Duodenal mucosa (tissue), 2 donors: ENCODE data around the gene LAMTOR3.
"Not testable (repeated sequence)": the region's sequence is repeated elsewhere in the genome, so short reads cannot be mapped to it uniquely, and the experiment has no call there.

ENCODE experiments used
- H3K27ac ChIP-seq: one replicate; pipeline ENCODE4 v1.7.0; 2013; ENCODE audit warnings: low read depth, low read length
- H3K27me3 ChIP-seq, 2 donors: one replicate each; pipeline ENCODE4 v1.7.0; 2013; ENCODE audit warnings: low read length in 2 of 2, control low read depth in 1 of 2; ENCODE audit not compliant: insufficient read depth in 2 of 2, control insufficient read depth in 1 of 2
- H3K36me3 ChIP-seq, 2 donors: one replicate each; pipeline ENCODE4 v1.7.0; 2013; ENCODE audit warnings: low read length in 2 of 2, control low read depth in 1 of 2; ENCODE audit not compliant: insufficient read depth in 2 of 2, control insufficient read depth in 1 of 2
- H3K4me1 ChIP-seq, 2 donors: one replicate each; pipeline ENCODE4 v1.7.0; 2013; ENCODE audit warnings: low read length in 2 of 2, control low read depth in 1 of 2; ENCODE audit not compliant: insufficient read depth in 2 of 2, control insufficient read depth in 1 of 2
- H3K4me3 ChIP-seq, 2 donors: one replicate each; pipeline ENCODE4 v1.7.0; 2013; ENCODE audit warnings: low read length in 2 of 2, low read depth in 1 of 2
- H3K9ac ChIP-seq, 2 donors: one replicate each; pipeline ENCODE4 v1.7.0; 2013; ENCODE audit warnings: low read length in 2 of 2, low read depth in 1 of 2
- H3K9me3 ChIP-seq, 2 donors: one replicate each; pipeline ENCODE4 v1.7.0; 2013; ENCODE audit warnings: low read length in 2 of 2, control low read depth in 1 of 2; ENCODE audit not compliant: control insufficient read depth in 1 of 2

LAMTOR3 gene

GRCh38 chr4:99838927-99839326 is 55.3 kb downstream of the LAMTOR3 start:
- H3K27me3 ChIP-seq: no peaks in the 10 kb centered on the region
- no peaks in the 10 kb centered on the region for H3K36me3 ChIP-seq
- H3K4me1 ChIP-seq: no peaks in the 10 kb centered on the region
- H3K27ac ChIP-seq: no peak overlapping the region
- H3K9ac ChIP-seq: no peak overlapping the region
- no peaks in the 10 kb centered on the region for H3K9me3 ChIP-seq
- no peak overlapping the region for H3K4me3 ChIP-seq

GRCh38 chr4:99835942-99836341 is 58.3 kb downstream of the LAMTOR3 start:
- no peaks in the 10 kb centered on the region for H3K36me3 ChIP-seq
- H3K4me3 ChIP-seq: no peak overlapping the region
- no peaks in the 10 kb centered on the region for H3K27me3 ChIP-seq
- no peak overlapping the region for H3K9ac ChIP-seq
- no peaks in the 10 kb centered on the region for H3K9me3 ChIP-seq
- H3K27ac ChIP-seq: no peak overlapping the region
- H3K4me1 ChIP-seq: no peaks in the 10 kb centered on the region

GRCh38 chr4:99834569-99834968 is 59.7 kb downstream of the LAMTOR3 start:
- Histone ChIP-seq H3K4me1 (no peaks in the 10 kb centered on the region), H3K9ac (no peak overlapping the region), H3K27ac (no peak overlapping the region), H3K4me3 (no peak overlapping the region), H3K9me3 (no peaks in the 10 kb centered on the region), H3K36me3 (no peaks in the 10 kb centered on the region), H3K27me3 (no peaks in the 10 kb centered on the region)

GRCh38 chr4:99833756-99834155 is 60.5 kb downstream of the LAMTOR3 start:
- Histone ChIP-seq H3K9ac (no peak overlapping the region), H3K27me3 (no peaks in the 10 kb centered on the region), H3K27ac (no peak overlapping the region), H3K4me3 (no peak overlapping the region), H3K9me3 (no peaks in the 10 kb centered on the region), H3K4me1 (no peaks in the 10 kb centered on the region), H3K36me3 (no peaks in the 10 kb centered on the region)

- H3K4me1 ChIP-seq: no peaks in the 10 kb centered on the region
- H3K27me3 ChIP-seq: no peaks in the 10 kb centered on the region
- H3K4me3 ChIP-seq: no peak overlapping the region
- H3K9ac ChIP-seq: no peak overlapping the region
- no peaks in the 10 kb centered on the region for H3K9me3 ChIP-seq
- H3K27ac ChIP-seq: no peak overlapping the region
- H3K36me3 ChIP-seq: no peaks in the 10 kb centered on the region
Observed at GRCh38 chr4:99832758-99833157, 61.5 kb downstream of the LAMTOR3 start.

- Histone ChIP-seq H3K9ac (no peak overlapping the region), H3K27ac (no peak overlapping the region), H3K27me3 (no peaks in the 10 kb centered on the region), H3K9me3 (no peaks in the 10 kb centered on the region), H3K4me3 (no peak overlapping the region), H3K4me1 (no peaks in the 10 kb centered on the region), H3K36me3 (no peaks in the 10 kb centered on the region)
Observed at GRCh38 chr4:99832321-99832720, 61.9 kb downstream of the LAMTOR3 start.

GRCh38 chr4:99830051-99830450 is 64.2 kb downstream of the LAMTOR3 start:
- not testable (repeated sequence) for H3K9ac ChIP-seq, H3K4me3 ChIP-seq, H3K36me3 ChIP-seq, H3K9me3 ChIP-seq, H3K27me3 ChIP-seq, H3K4me1 ChIP-seq, H3K27ac ChIP-seq

- Histone ChIP-seq H3K4me3 (no peak overlapping the region), H3K27ac (no peak overlapping the region), H3K27me3 (no peaks in the 10 kb centered on the region), H3K36me3 (no peaks in the 10 kb centered on the region), H3K9me3 (no peaks in the 10 kb centered on the region), H3K9ac (no peak overlapping the region), H3K4me1 (no peaks in the 10 kb centered on the region)
Observed at GRCh38 chr4:99828477-99828876, 65.8 kb downstream of the LAMTOR3 start.
